ENCODE measurements around the gene SDHD. TPM values are rescaled to one million over a fixed set of nuclear protein-coding genes. Genes with fewer than 3 reads are reported as not detected.

The SDHD gene
- total RNA-seq, 4 donors from 2014 or later = 170 to 261 (median 202) TPM

- H3K36me3 ChIP-seq = no peaks in the 10 kb centered on the region
- DNase-seq (peak; percentile 6 to 20), ATAC-seq (no peak)
- in situ Hi-C loops (cut with MboI; ENCODE audit: low sequenced_read_pairs in 4 of 4) = no loop called here
- no peak overlapping the region for H3K27ac ChIP-seq
- no peaks in the 10 kb centered on the region for H3K9me3 ChIP-seq
- no peak for TF ChIP-seq POLR2A (IDR thresholded peaks at IDR 0.05)
- no peak for TF ChIP-seq CTCF (IDR thresholded peaks at IDR 0.05 in 4 of 5, conservative IDR thresholded peaks at IDR 0.05 in 1 of 5)
- H3K4me3 ChIP-seq = no peak overlapping the region
- intact Hi-C loops (cut with DNase I; ENCODE audit: low total_unique reads) = loop anchor here (5.0 kb wide), 1 partner anchor 333 kb away; no protein-coding TSS in a partner anchor
- H3K4me1 ChIP-seq = peaks cover 0 to 22% of the 10 kb centered on the region in 2 donors
- H3K27me3 ChIP-seq = no peaks in the 10 kb centered on the region
Measured at GRCh38 chr11:112129656-112130055, 43.0 kb downstream of the SDHD start.

- Histone ChIP-seq H3K9me3 (no peaks in the 10 kb centered on the region), H3K4me3 (no peak overlapping the region), H3K4me1 (peaks cover 0 to 22% of the 10 kb centered on the region in 2 donors), H3K27ac (no peak overlapping the region), H3K36me3 (no peaks in the 10 kb centered on the region), H3K27me3 (no peaks in the 10 kb centered on the region)
- peak in 1 of 2 donors; percentile 19 for ATAC-seq
- intact Hi-C loops (cut with DNase I; ENCODE audit: low total_unique reads) = loop anchor here (5.0 kb wide), 1 partner anchor 330 kb away; no protein-coding TSS in a partner anchor
- no peak for DNase-seq
- in situ Hi-C loops (cut with MboI; ENCODE audit: low sequenced_read_pairs in 4 of 4) = no loop called here
- TF ChIP-seq CTCF (IDR thresholded peaks at IDR 0.05 in 4 of 5, conservative IDR thresholded peaks at IDR 0.05 in 1 of 5) (no peak), POLR2A (IDR thresholded peaks at IDR 0.05) (no peak)
Measured at GRCh38 chr11:112132737-112133136, 46.1 kb downstream of the SDHD start.

GRCh38 chr11:112134473-112134872, 47.8 kb downstream of the SDHD start:
- intact Hi-C loops (cut with DNase I; ENCODE audit: low total_unique reads) = loop anchor here (5.0 kb wide), 1 partner anchor 328 kb away; no protein-coding TSS in a partner anchor
- H3K4me1 ChIP-seq = peaks cover 0 to 14% of the 10 kb centered on the region in 2 donors
- no peak for DNase-seq
- in situ Hi-C loops (cut with MboI; ENCODE audit: low sequenced_read_pairs in 4 of 4) = no loop called here
- no peaks in the 10 kb centered on the region for H3K9me3 ChIP-seq
- no peak for TF ChIP-seq CTCF (IDR thresholded peaks at IDR 0.05 in 4 of 5, conservative IDR thresholded peaks at IDR 0.05 in 1 of 5)
- no peak for TF ChIP-seq POLR2A (IDR thresholded peaks at IDR 0.05)
- H3K4me3 ChIP-seq = no peak overlapping the region
- H3K36me3 ChIP-seq = no peaks in the 10 kb centered on the region
- H3K27ac ChIP-seq = no peak overlapping the region
- no peaks in the 10 kb centered on the region for H3K27me3 ChIP-seq
- ATAC-seq = no peak

GRCh38 chr11:112143597-112143996, 56.9 kb downstream of the SDHD start:
- ATAC-seq (no peak), DNase-seq (no peak)
- in situ Hi-C loops (cut with MboI; ENCODE audit: low sequenced_read_pairs in 4 of 4) = no loop called here
- H3K36me3 ChIP-seq = no peaks in the 10 kb centered on the region
- H3K4me3 ChIP-seq = no peak overlapping the region
- no peak for TF ChIP-seq POLR2A (IDR thresholded peaks at IDR 0.05)
- no peak for TF ChIP-seq CTCF (IDR thresholded peaks at IDR 0.05 in 4 of 5, conservative IDR thresholded peaks at IDR 0.05 in 1 of 5)
- intact Hi-C loops (cut with DNase I; ENCODE audit: low total_unique reads) = no loop called here
- H3K27ac ChIP-seq = no peak overlapping the region
- H3K4me1 ChIP-seq = no peaks in the 10 kb centered on the region
- H3K9me3 ChIP-seq = no peaks in the 10 kb centered on the region
- no peaks in the 10 kb centered on the region for H3K27me3 ChIP-seq

Other genes starting within 250 kb of the SDHD start
- gene ALG9, start 215.3 kb upstream of the SDHD start, total RNA-seq = 10 to 100 TPM; 10.3 to 22.5 (median 14.9) TPM
- under 1 TPM; 0.11 to 0.91 (median 0.29) TPM for gene FDXACB1, start 207.7 kb upstream of the SDHD start, total RNA-seq
- 10 to 100 TPM in 2 of 4 donors, 1 to 10 TPM in 2; 8.2 to 20.9 (median 9.8) TPM for gene CFAP68, start 207.3 kb upstream of the SDHD start, total RNA-seq
- 1,000 to 10,000 TPM in 2 of 4 donors, 100 to 1,000 TPM in 2; 763 to 2,291 (median 1,427) TPM for gene CRYAB, start 175.1 kb upstream of the SDHD start, total RNA-seq
- 1 to 10 TPM in 3 of 4 donors, under 1 TPM in 1; 0.41 to 4.6 (median 2.4) TPM for gene HSPB2, start 174.1 kb upstream of the SDHD start, total RNA-seq
- gene C11orf52, start 168.0 kb upstream of the SDHD start, total RNA-seq = 10 to 100 TPM in 2 of 4 donors, 1 to 10 TPM in 2; 6.3 to 23.8 (median 11.9) TPM
- 10 to 100 TPM in 1 of 4 donors, 1 to 10 TPM in 3; 1.9 to 10.4 (median 5.0) TPM for gene DIXDC1, start 149.5 kb upstream of the SDHD start, total RNA-seq
- 100 to 1,000 TPM in 1 of 4 donors, 10 to 100 TPM in 3; 60.1 to 117 (median 67.8) TPM for gene DLAT, start 61.5 kb upstream of the SDHD start, total RNA-seq
- 1 to 10 TPM in 2 of 4 donors, under 1 TPM in 2; 0.42 to 1.6 (median 0.92) TPM for gene PIH1D2, start 12.9 kb upstream of the SDHD start, total RNA-seq
- gene NKAPD1, start 12.6 kb upstream of the SDHD start, total RNA-seq = 10 to 100 TPM in 2 of 4 donors, 1 to 10 TPM in 2; 4.0 to 10.5 (median 9.0) TPM
- 10 to 100 TPM; 60.3 to 93.2 (median 69.4) TPM for gene TIMM8B, start 117 bp upstream of the SDHD start, total RNA-seq
- gene IL18, start 77.2 kb downstream of the SDHD start, total RNA-seq = 10 to 100 TPM in 1 of 4 donors, 1 to 10 TPM in 2, under 1 TPM in 1; 0.58 to 11.7 (median 6.8) TPM
- 1 to 10 TPM in 1 of 4 donors, under 1 TPM in 2, not detected in 1; 0.62 to 2.1 (median 0.68) TPM for gene TEX12, start 80.5 kb downstream of the SDHD start, total RNA-seq
- gene BCO2, start 88.6 kb downstream of the SDHD start, total RNA-seq = 1 to 10 TPM; 2.9 to 5.8 (median 4.2) TPM
- gene PTS, start 139.6 kb downstream of the SDHD start, total RNA-seq = 10 to 100 TPM; 23.4 to 81.5 (median 38.5) TPM
- gene PLET1, start 174.0 kb downstream of the SDHD start, total RNA-seq = not detected